WTC11 (cell line): ENCODE data around the gene USP48. TPM values are rescaled to one million over a fixed set of nuclear protein-coding genes. Genes with fewer than 3 reads are reported as not detected.

Source experiments
- ATAC-seq: fragments of 200-7000 bp; cut with Tn5 transposase; 2 replicates; pipeline ENCODE4 v1.10.0; 2021; ENCODE audit warnings: mild to moderate bottlenecking, moderate library complexity
- CTCF ChIA-PET: fragments of 300-600 bp; sonication (Branson Sonifier 250); formaldehyde crosslinking; loops from one replicate; lab custom pipeline; 2021; ENCODE audit warnings: antibody characterized with exemption; lab: Charles Lee
- POLR2A ChIA-PET: fragments of 350-600 bp; sonication (Branson Sonifier 250); formaldehyde crosslinking; loops from one replicate; lab custom pipeline; 2021; ENCODE audit warnings: antibody characterized with exemption; lab: Charles Lee
- DNase-seq: peaks from one replicate; pipeline ENCODE4 v3.0.0; 2021; ENCODE audit warnings: low spot score
- H3K27ac Mint-ChIP-seq: 2 replicates; pipeline ENCODE4 v1.8.0; 2021; ENCODE audit warnings: mixed read lengths
- H3K27me3 Mint-ChIP-seq: 2 replicates; pipeline ENCODE4 v1.8.0; 2021; ENCODE audit warnings: low read depth, mild to moderate bottlenecking, moderate library complexity, mixed read lengths
- H3K36me3 Mint-ChIP-seq: 2 replicates; pipeline ENCODE4 v1.8.0; 2021; ENCODE audit warnings: mixed read lengths
- H3K4me1 Mint-ChIP-seq: 2 replicates; pipeline ENCODE4 v1.8.0; 2022; ENCODE audit warnings: mixed read lengths
- H3K4me3 Mint-ChIP-seq: 2 replicates; pipeline ENCODE4 v1.8.0; 2021; ENCODE audit warnings: mild to moderate bottlenecking, moderate library complexity, mixed read lengths
- H3K9me3 Mint-ChIP-seq: 2 replicates; pipeline ENCODE4 v1.8.0; 2021; ENCODE audit warnings: mixed read lengths
- AFF4 ChIP-seq: sonication (generic); formaldehyde crosslinking; IDR thresholded peaks from 2 replicates; pipeline ENCODE4 v1.8.1; 2023; ENCODE audit warnings: mild to moderate bottlenecking, missing genetic modification reagents, borderline replicate concordance
- CREB1 ChIP-seq: sonication (generic); formaldehyde crosslinking; IDR thresholded peaks from 2 replicates; pipeline ENCODE4 v1.8.0; 2023; ENCODE audit warnings: mild to moderate bottlenecking, missing genetic modification reagents
- E2F1 ChIP-seq: sonication (generic); formaldehyde crosslinking; IDR thresholded peaks from 2 replicates; pipeline ENCODE4 v1.8.0; 2022; ENCODE audit warnings: mild to moderate bottlenecking, missing genetic modification reagents
- E2F5 ChIP-seq: sonication (generic); formaldehyde crosslinking; IDR thresholded peaks from 2 replicates; pipeline ENCODE4 v1.8.1; 2022; ENCODE audit warnings: mild to moderate bottlenecking, moderate library complexity, missing genetic modification reagents
- ESRRA ChIP-seq: sonication (generic); formaldehyde crosslinking; IDR thresholded peaks from 2 replicates; pipeline ENCODE4 v1.8.1; 2022; ENCODE audit warnings: mild to moderate bottlenecking, missing genetic modification reagents, borderline replicate concordance
- FOXP4 ChIP-seq: sonication (generic); formaldehyde crosslinking; IDR thresholded peaks from 2 replicates; pipeline ENCODE4 v1.8.0; 2022; ENCODE audit warnings: mild to moderate bottlenecking, missing genetic modification reagents
- HMGA2 ChIP-seq: fragments of 250-450 bp; sonication (Bioruptor Pico); IDR thresholded peaks from 2 replicates; pipeline ENCODE4 v1.4.0; 2021; ENCODE audit warnings: mild to moderate bottlenecking, moderate library complexity
- HMGXB4 ChIP-seq: sonication (generic); formaldehyde crosslinking; IDR thresholded peaks from 2 replicates; pipeline ENCODE4 v1.8.1; 2023; ENCODE audit warnings: mild to moderate bottlenecking, moderate library complexity, missing genetic modification reagents
- MAX ChIP-seq: sonication (generic); formaldehyde crosslinking; IDR thresholded peaks from 2 replicates; pipeline ENCODE4 v1.8.0; 2022; ENCODE audit warnings: mild to moderate bottlenecking, missing genetic modification reagents
- MLX ChIP-seq: sonication (generic); formaldehyde crosslinking; IDR thresholded peaks from 2 replicates; pipeline ENCODE4 v1.8.1; 2023; ENCODE audit warnings: mild to moderate bottlenecking, missing genetic modification reagents, moderate library complexity
- PRDM15 ChIP-seq: sonication (generic); formaldehyde crosslinking; IDR thresholded peaks from 2 replicates; pipeline ENCODE4 v1.8.0; 2022; ENCODE audit warnings: missing genetic modification reagents
- PRRX2 ChIP-seq: fragments of 250-450 bp; sonication (Bioruptor Pico); IDR thresholded peaks from 2 replicates; pipeline ENCODE4 v1.8.0; 2021; ENCODE audit warnings: mild to moderate bottlenecking
- SP1 ChIP-seq: sonication (generic); formaldehyde crosslinking; conservative IDR thresholded peaks from 2 replicates; pipeline ENCODE4 v1.8.1; 2022; ENCODE audit warnings: missing genetic modification reagents
- ZBTB21 ChIP-seq: sonication (generic); formaldehyde crosslinking; IDR thresholded peaks from 2 replicates; pipeline ENCODE4 v1.8.1; 2023; ENCODE audit warnings: mild to moderate bottlenecking, missing genetic modification reagents, borderline replicate concordance
- ZMAT4 ChIP-seq: fragments of 250-450 bp; sonication (Bioruptor Pico); IDR thresholded peaks from 2 replicates; pipeline ENCODE4 v1.9.0; 2021; ENCODE audit warnings: mild to moderate bottlenecking
- ZNF263 ChIP-seq: sonication (generic); formaldehyde crosslinking; IDR thresholded peaks from 2 replicates; pipeline ENCODE4 v1.8.1; 2022; ENCODE audit warnings: low read depth, mild to moderate bottlenecking, moderate library complexity, missing genetic modification reagents
- ZNF396 ChIP-seq: fragments of 250-450 bp; sonication (Bioruptor Pico); IDR thresholded peaks from 2 replicates; pipeline ENCODE4 v1.8.0; 2021; ENCODE audit warnings: mild to moderate bottlenecking, moderate library complexity, borderline replicate concordance
- ZNF425 ChIP-seq: fragments of 250-450 bp; sonication (Bioruptor Pico); conservative IDR thresholded peaks from 2 replicates; pipeline ENCODE4 v1.9.0; 2021; ENCODE audit warnings: mild to moderate bottlenecking
- total RNA-seq: library from RNA; stranded (reverse); gene quantifications from 3 replicates; pipeline ENCODE4 v1.2.3, GENCODE V29; 2021

Gene USP48
- total RNA-seq, 1 experiment from 2014 or later, result 86.9 TPM

- ATAC-seq, result no peak
- no peaks in the 10 kb centered on the region for H3K9me3 Mint-ChIP-seq
- ChIA-PET POLR2A (no interaction called here), CTCF (no interaction called here)
- TF ChIP-seq HMGXB4 (CRISPR knock-in tag), result no peak
- TF ChIP-seq PRRX2 (CRISPR knock-in tag), result no peak
- no peak for TF ChIP-seq AFF4 (CRISPR knock-in tag)
- TF ChIP-seq SP1 (CRISPR knock-in tag), result no peak
- TF ChIP-seq ZNF396, result no peak
- TF ChIP-seq FOXP4 (CRISPR knock-in tag), result no peak
- no peak for TF ChIP-seq ZNF263 (CRISPR knock-in tag)
- TF ChIP-seq, all 79 proteins: peak for 0
- H3K4me3 Mint-ChIP-seq, result no peak overlapping the region
- no peaks in the 10 kb centered on the region for H3K36me3 Mint-ChIP-seq
- no peak for DNase-seq
- H3K27me3 Mint-ChIP-seq, result peaks cover 18% of the 10 kb centered on the region
- no peak overlapping the region for H3K27ac Mint-ChIP-seq
- H3K4me1 Mint-ChIP-seq, result peaks cover 14% of the 10 kb centered on the region
Measured at GRCh38 chr1:21654209-21654608, 128.7 kb downstream of the USP48 start.

GRCh38 chr1:21653744-21654100, 129.2 kb downstream of the USP48 start:
- peaks cover 18% of the 10 kb centered on the region for H3K27me3 Mint-ChIP-seq
- ATAC-seq (no peak), DNase-seq (no peak)
- CTCF ChIA-PET, result no interaction called here
- no peaks in the 10 kb centered on the region for H3K9me3 Mint-ChIP-seq
- H3K36me3 Mint-ChIP-seq, result no peaks in the 10 kb centered on the region
- H3K27ac Mint-ChIP-seq, result no peak overlapping the region
- POLR2A ChIA-PET, result no interaction called here
- peaks cover 14% of the 10 kb centered on the region for H3K4me1 Mint-ChIP-seq
- H3K4me3 Mint-ChIP-seq, result no peak overlapping the region
- no peak for TF ChIP-seq ZNF425 (CRISPR knock-in tag)
- no peak for TF ChIP-seq MAX (CRISPR knock-in tag)
- no peak for TF ChIP-seq ZBTB21 (CRISPR knock-in tag)
- no peak for TF ChIP-seq PRDM15
- TF ChIP-seq E2F5 (CRISPR knock-in tag), result no peak
- no peak for TF ChIP-seq E2F1 (CRISPR knock-in tag)
- TF ChIP-seq CREB1 (CRISPR knock-in tag), result no peak
- TF ChIP-seq MLX (CRISPR knock-in tag), result no peak
- TF ChIP-seq ESRRA (CRISPR knock-in tag), result no peak
- TF ChIP-seq HMGA2 (CRISPR knock-in tag), result no peak
- TF ChIP-seq ZMAT4 (CRISPR knock-in tag), result no peak
